ENCODE measurements around the gene FUT1. TPM values are rescaled to one million over a fixed set of nuclear protein-coding genes. Genes with fewer than 3 reads are reported as not detected.
A peak's percentile ranks its signal among the peaks of the same experiment; 100 is the strongest.

The FUT1 gene
- total RNA-seq (1 to 10 TPM; 1.8 to 6.2 (median 2.7) TPM), polyA plus RNA-seq (1 to 10 TPM; 2.3 to 3.0 TPM)
- long read RNA-seq, donor 1, partial matches to known transcripts, result 1 of 1 reads
- long read RNA-seq, donor 1, other reads (novel, unspliced or antisense), result 0 of 1 reads
- long read RNA-seq, donor 2, partial matches to known transcripts, result 9 of 16 reads
- long read RNA-seq, donor 2, other reads (novel, unspliced or antisense), result 7 of 16 reads
- long read RNA-seq, donor 3, partial matches to known transcripts, result 2 of 4 reads
- long read RNA-seq, donor 3, other reads (novel, unspliced or antisense), result 2 of 4 reads

DNA sequence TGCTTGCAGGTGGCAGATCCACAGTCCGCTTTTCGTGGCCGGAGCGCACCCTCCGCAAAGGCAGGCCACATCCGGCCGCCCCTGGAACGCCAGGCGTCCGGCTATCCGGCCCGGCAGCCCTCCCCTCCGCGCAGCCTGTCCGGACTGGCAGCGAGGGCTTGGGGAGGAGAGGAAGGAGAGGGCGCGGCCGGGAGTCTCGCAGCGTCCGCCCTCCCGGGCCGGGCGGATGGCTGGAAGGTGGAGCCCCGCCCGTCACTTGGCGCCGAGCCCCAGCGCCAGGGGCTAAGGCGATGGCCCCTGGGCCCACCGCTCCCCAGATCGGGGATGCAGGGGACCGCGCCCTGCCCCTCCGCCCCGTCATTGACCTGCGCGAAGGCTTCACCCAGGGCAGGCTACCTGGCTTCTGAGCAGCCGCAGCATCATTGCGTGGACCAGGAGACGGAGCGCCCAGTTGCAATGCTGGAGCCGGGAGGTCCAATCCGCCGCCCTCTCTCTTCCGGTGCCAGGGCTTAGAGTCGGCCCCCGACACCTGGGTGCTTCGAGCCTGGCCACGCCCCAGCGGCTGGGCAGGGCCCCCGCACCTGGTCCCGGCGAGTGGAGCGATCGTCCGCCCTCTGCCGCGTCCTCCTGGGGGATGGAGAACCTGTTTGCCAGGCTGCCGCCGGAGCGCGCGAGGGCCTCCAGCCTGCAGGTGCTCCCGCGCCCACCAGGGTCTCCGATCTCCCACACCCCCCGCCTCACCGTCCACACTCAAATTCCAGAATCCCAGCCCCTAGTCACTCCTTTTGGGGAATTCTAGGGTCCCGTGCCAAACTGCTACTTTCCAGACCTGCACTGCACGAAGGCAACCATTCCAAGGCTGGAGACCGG, at the start of gene FUT1:
TSS of gene FUT1 (minus strand) at position 146 of the 870 bp plus-strand sequence. CDS start 1,360 bp downstream, outside the sequence.
- TF ChIP-seq POLR2A (IDR thresholded peaks at IDR 0.05), result peak in 1 of 2 donors; percentile 45
- TF ChIP-seq, protein P1, sequence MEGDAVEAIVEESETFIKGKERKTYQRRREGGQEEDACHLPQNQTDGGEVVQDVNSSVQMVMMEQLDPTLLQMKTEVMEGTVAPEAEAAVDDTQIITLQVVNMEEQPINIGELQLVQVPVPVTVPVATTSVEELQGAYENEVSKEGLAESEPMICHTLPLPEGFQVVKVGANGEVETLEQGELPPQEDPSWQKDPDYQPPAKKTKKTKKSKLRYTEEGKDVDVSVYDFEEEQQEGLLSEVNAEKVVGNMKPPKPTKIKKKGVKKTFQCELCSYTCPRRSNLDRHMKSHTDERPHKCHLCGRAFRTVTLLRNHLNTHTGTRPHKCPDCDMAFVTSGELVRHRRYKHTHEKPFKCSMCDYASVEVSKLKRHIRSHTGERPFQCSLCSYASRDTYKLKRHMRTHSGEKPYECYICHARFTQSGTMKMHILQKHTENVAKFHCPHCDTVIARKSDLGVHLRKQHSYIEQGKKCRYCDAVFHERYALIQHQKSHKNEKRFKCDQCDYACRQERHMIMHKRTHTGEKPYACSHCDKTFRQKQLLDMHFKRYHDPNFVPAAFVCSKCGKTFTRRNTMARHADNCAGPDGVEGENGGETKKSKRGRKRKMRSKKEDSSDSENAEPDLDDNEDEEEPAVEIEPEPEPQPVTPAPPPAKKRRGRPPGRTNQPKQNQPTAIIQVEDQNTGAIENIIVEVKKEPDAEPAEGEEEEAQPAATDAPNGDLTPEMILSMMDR (IDR thresholded peaks at IDR 0.05), result no peak
- Histone ChIP-seq H3K27me3 (peaks cover 0 to 28% (median 6%) of the 10 kb centered on the region in 9 donors), H3K36me3 (peaks cover 0 to 5% (median 0%) of the 10 kb centered on the region in 9 donors), H3K9me3 (no peaks in the 10 kb centered on the region), H3K4me3 (peak within 1 kb of the TSS; percentile 22 to 70 (median 60)), H3K4me1 (peaks cover 0 to 24% (median 17%) of the 10 kb centered on the region in 12 donors), H3K27ac (peak within 1 kb of the TSS; percentile 55 to 93 (median 84))
- WGBS, 4 donors, result 2 to 8% (median 3%) methylated on average over 8 to 73 of the region's 73 CpGs
- peak; percentile 81 to 91 (median 88) for ATAC-seq
- DNase-seq, result peak; percentile 79 to 88 (median 84)
- intact Hi-C loops (cut with DNase I), result no loop called here

- peaks cover 0 to 5% (median 0%) of the 10 kb centered on the region in 9 donors for H3K36me3 ChIP-seq
- ATAC-seq (no peak), DNase-seq (no peak)
- intact Hi-C loops (cut with DNase I), result loop anchor here in 5 of 10 donors (5.0 to 10.0 kb wide), 5 partner anchors 33 to 175 kb away; partner anchors contain the start of genes FTL (in 2 of the 5) and CA11 (in 1 of the 5)
- H3K27ac ChIP-seq, result no peak overlapping the region
- peaks cover 0 to 13% (median 7%) of the 10 kb centered on the region in 12 donors for H3K4me1 ChIP-seq
- TF ChIP-seq, protein P1 (IDR thresholded peaks at IDR 0.05), result no peak
- no peak for TF ChIP-seq POLR2A (IDR thresholded peaks at IDR 0.05)
- H3K4me3 ChIP-seq, result no peak overlapping the region
- WGBS, 4 donors, result 91 to 95% (median 93%) methylated on average over 28 to 44 of the region's 44 CpGs
- H3K27me3 ChIP-seq, result no peaks in the 10 kb centered on the region
- H3K9me3 ChIP-seq, result no peaks in the 10 kb centered on the region
Measured at GRCh38 chr19:48799358-48800300, 47.2 kb upstream of the FUT1 start.

- ATAC-seq (no peak), DNase-seq (no peak)
- intact Hi-C loops (cut with DNase I), result loop anchor here in 5 of 10 donors (5.0 to 10.0 kb wide), 5 partner anchors 33 to 176 kb away; partner anchors contain the start of genes FTL (in 2 of the 5) and CA11 (in 1 of the 5)
- no peak overlapping the region for H3K27ac ChIP-seq
- no peaks in the 10 kb centered on the region for H3K9me3 ChIP-seq
- H3K36me3 ChIP-seq, result peaks cover 0 to 5% (median 0%) of the 10 kb centered on the region in 9 donors
- 69 to 76% (median 72%) methylated on average over 4 to 6 of the region's 6 CpGs for WGBS, 4 donors
- H3K4me3 ChIP-seq, result no peak overlapping the region
- TF ChIP-seq, protein P1 (IDR thresholded peaks at IDR 0.05), result no peak
- TF ChIP-seq POLR2A (IDR thresholded peaks at IDR 0.05), result no peak
- peaks cover 0 to 13% (median 7%) of the 10 kb centered on the region in 12 donors for H3K4me1 ChIP-seq
- H3K27me3 ChIP-seq, result no peaks in the 10 kb centered on the region
Measured at GRCh38 chr19:48798937-48799336, 46.5 kb upstream of the FUT1 start.

Measured in heart left ventricle (tissue), 16 donors.